ENCODE data around the gene FBXO45. TPM values are rescaled to one million over a fixed set of nuclear protein-coding genes. Genes with fewer than 3 reads are reported as not detected.

Gene FBXO45
- total and polyA plus RNA-seq, 10 of the 15 experiments (the other 5 are each of a cell fraction or from before 2014, with no cell fraction given), result 4.0 to 17.3 (median 11.8) TPM

- RAD21 ChIA-PET (ENCODE audit: unreplicated experiment), result interaction anchor here (0.7 to 1.2 kb wide), 2 partner anchors 17 to 95 kb away, joined by 3 to 4 read pairs; no protein-coding TSS in a partner anchor
- Histone ChIP-seq H3K4me2 (ENCODE audit: control insufficient read depth, insufficient read depth) (no peak overlapping the region), H3K27ac (ENCODE audit: control insufficient read depth, insufficient read depth) (no peak overlapping the region), H3K9ac (ENCODE audit: control insufficient read depth, insufficient read depth, low read length) (no peak overlapping the region), H3K9me3 (replicated peaks; ENCODE audit: control insufficient read depth, insufficient read depth, low read length) (no peaks in the 10 kb centered on the region), H3K4me1 (ENCODE audit: control insufficient read depth, insufficient read depth, low read length) (no peaks in the 10 kb centered on the region), H3K79me2 (ENCODE audit: control insufficient read depth, insufficient read depth, low read length) (no peaks in the 10 kb centered on the region), H4K20me1 (ENCODE audit: control insufficient read depth, insufficient read depth) (no peaks in the 10 kb centered on the region), H2AFZ (ENCODE audit: control insufficient read depth, low read depth, low read length) (no peak overlapping the region), H3K4me3 (no peak overlapping the region), H3K36me3 (ENCODE audit: control insufficient read depth in 2 of 2, insufficient read depth in 2 of 2, low read length in 1 of 2) (peaks cover 0 to 3% of the 10 kb centered on the region in 2 experiments; a peak in 1 of 4 replicates), H3K27me3 (replicated peaks in 1 of 2; ENCODE audit: control insufficient read depth in 2 of 2, insufficient read depth in 2 of 2, low read length in 1 of 2) (no peaks in the 10 kb centered on the region)
- CTCF ChIA-PET, result interaction anchor here (1.0 kb wide), 1 partner anchor 13 kb away, joined by 3 read pairs; no protein-coding TSS in a partner anchor
- DNase-seq (ENCODE audit: low read depth, low spot score) (no peak), FAIRE-seq (no peak), ATAC-seq (no peak)
- POLR2A ChIA-PET, result interaction anchor here (0.6 to 1.1 kb wide), 2 partner anchors 9 to 12 kb away, joined by 3 to 4 read pairs; no protein-coding TSS in a partner anchor
- intact Hi-C loops (cut with micrococcal nuclease; ENCODE audit: unreplicated experiment), result no loop called here
- in situ Hi-C loops (cut with MboI), result no loop called here
- SMC1A ChIA-PET (ENCODE audit: uncharacterized antibody, unreplicated experiment), result interaction anchor here (0.9 to 1.5 kb wide), 3 partner anchors 19 to 66 kb away, joined by 3 to 6 read pairs (median 3); no protein-coding TSS in a partner anchor
- no TSS peak for BruUV-seq (replicated peaks)
- no peak for TF ChIP-seq NR2C2 (IDR thresholded peaks at IDR 0.05; ENCODE audit: borderline replicate concordance, control insufficient read depth, insufficient read length, low read depth)
- TF ChIP-seq EED (IDR thresholded peaks at IDR 0.05; ENCODE audit: low read depth), result no peak
- no peak for TF ChIP-seq RCOR1 (conservative IDR thresholded peaks at IDR 0.05; ENCODE audit: low read depth, low read length)
- TF ChIP-seq SUPT20H (IDR thresholded peaks at IDR 0.05; ENCODE audit: borderline replicate concordance, control insufficient read depth, low read depth, low read length), result no peak
- no peak for TF ChIP-seq ZZZ3 (IDR thresholded peaks at IDR 0.05; ENCODE audit: control insufficient read depth, insufficient read length, low read depth)
- no peak for TF ChIP-seq JUNB (IDR thresholded peaks at IDR 0.05)
- no peak for TF ChIP-seq SPI1 (IDR thresholded peaks at IDR 0.05; ENCODE audit: borderline replicate concordance, insufficient read depth, low read depth, low read length)
- TF ChIP-seq TBL1XR1 (IDR thresholded peaks at IDR 0.05; ENCODE audit: low read depth, low read length), result no peak
- TF ChIP-seq CTCF (IDR thresholded peaks at IDR 0.05 in 2 of 3, conservative IDR thresholded peaks at IDR 0.05 in 1 of 3; ENCODE audit: control insufficient read depth in 2 of 3, extremely low read depth in 1 of 3, insufficient read depth in 1 of 3, low read depth in 3 of 3, low read length in 3 of 3), result no peak
- no peak for TF ChIP-seq ZNF622 (IDR thresholded peaks at IDR 0.05)
- TF ChIP-seq NFYB (IDR thresholded peaks at IDR 0.05; ENCODE audit: insufficient read depth, low read depth, low read length), result no peak
- no peak for TF ChIP-seq ZSCAN29 (IDR thresholded peaks at IDR 0.05)
- no peak for TF ChIP-seq IRF4 (IDR thresholded peaks at IDR 0.05; ENCODE audit: low read depth, low read length)
- TF ChIP-seq ZNF217 (IDR thresholded peaks at IDR 0.05), result no peak
- 87% methylated on average over 5 of the region's 5 CpGs for WGBS (ENCODE audit: insufficient coverage, insufficient replicate concordance, low lambda C conversion rate, missing lambda C conversion rate)
Observed at GRCh38 chr3:196590279-196590678, 21.8 kb downstream of the FBXO45 start.
